HUES48 (cell line): Measurements from ENCODE around the gene OLFML3.
A peak's percentile ranks its signal among the peaks of the same experiment; 100 is the strongest.

Experiments used
- H3K27ac ChIP-seq: one replicate; pipeline ENCODE4 v1.7.0; 2013; ENCODE audit warnings: low read depth, low read length, inconsistent platforms
- H3K27me3 ChIP-seq: 2 replicates; pipeline ENCODE4 v1.6.1; 2013; ENCODE audit warnings: mild to moderate bottlenecking, low read length; ENCODE audit not compliant: control insufficient read depth, insufficient read depth
- H3K36me3 ChIP-seq: 2 replicates; pipeline ENCODE4 v1.6.1; 2013; ENCODE audit warnings: low read length; ENCODE audit not compliant: control insufficient read depth, insufficient read depth
- H3K4me1 ChIP-seq: 2 replicates; pipeline ENCODE4 v1.6.1; 2013; ENCODE audit warnings: mild to moderate bottlenecking, low read length; ENCODE audit not compliant: control insufficient read depth, insufficient read depth
- H3K4me3 ChIP-seq: 2 replicates; pipeline ENCODE4 v1.5.1; 2013; ENCODE audit warnings: mild to moderate bottlenecking, low read depth, low read length
- H3K9ac ChIP-seq: 2 replicates; pipeline ENCODE4 v1.6.1; 2013; ENCODE audit warnings: mild to moderate bottlenecking, low read depth, low read length, moderate library complexity
- H3K9me3 ChIP-seq: 2 replicates; pipeline ENCODE4 v1.6.1; 2013; ENCODE audit warnings: low read length; ENCODE audit not compliant: control insufficient read depth, insufficient read depth

Gene OLFML3, protein sequence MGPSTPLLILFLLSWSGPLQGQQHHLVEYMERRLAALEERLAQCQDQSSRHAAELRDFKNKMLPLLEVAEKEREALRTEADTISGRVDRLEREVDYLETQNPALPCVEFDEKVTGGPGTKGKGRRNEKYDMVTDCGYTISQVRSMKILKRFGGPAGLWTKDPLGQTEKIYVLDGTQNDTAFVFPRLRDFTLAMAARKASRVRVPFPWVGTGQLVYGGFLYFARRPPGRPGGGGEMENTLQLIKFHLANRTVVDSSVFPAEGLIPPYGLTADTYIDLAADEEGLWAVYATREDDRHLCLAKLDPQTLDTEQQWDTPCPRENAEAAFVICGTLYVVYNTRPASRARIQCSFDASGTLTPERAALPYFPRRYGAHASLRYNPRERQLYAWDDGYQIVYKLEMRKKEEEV

DNA sequence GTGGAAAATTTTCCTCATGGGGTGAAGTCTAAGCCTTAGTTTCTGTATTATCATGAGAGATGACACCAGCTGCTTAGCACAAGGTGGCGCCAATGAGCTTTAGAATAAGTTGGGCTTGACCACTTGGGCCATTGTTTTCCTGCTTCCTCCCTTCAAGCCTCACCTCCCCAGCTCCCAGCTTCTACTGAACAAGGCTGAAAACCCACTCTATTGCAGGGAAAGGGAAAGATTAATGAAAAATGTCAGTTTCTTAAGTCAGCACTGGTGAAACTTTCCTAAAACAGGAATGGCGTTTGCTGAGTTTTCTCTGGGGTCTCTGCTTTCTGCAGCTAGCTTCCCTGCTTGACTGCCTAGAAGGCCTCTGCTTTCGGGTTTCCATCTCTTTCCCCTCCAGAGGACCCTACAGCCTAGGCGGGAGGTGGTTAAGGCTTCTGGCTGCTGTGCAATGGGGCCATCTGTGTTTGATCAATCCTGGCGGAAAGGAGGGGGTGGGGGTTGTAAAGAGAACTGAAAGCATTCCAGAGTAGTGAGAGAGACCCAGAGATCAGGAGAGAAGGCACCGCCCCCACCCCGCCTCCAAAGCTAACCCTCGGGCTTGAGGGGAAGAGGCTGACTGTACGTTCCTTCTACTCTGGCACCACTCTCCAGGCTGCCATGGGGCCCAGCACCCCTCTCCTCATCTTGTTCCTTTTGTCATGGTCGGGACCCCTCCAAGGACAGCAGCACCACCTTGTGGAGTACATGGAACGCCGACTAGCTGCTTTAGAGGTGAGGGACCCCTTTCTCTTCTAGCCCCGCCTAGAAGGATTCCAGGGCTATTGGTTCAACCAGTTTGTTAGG lies at the start of gene OLFML3:
Gene OLFML3 (plus strand): TSS at position 612 of the 840 bp plus-strand sequence. CDS start 43 bp downstream, at position 655.
- no peaks in the 10 kb centered on the region for H3K9me3 ChIP-seq
- peak within 1 kb of the TSS; percentile 97 for H3K27ac ChIP-seq
- H3K4me3 ChIP-seq = peak within 1 kb of the TSS; percentile 41
- peaks cover 76% of the 10 kb centered on the region for H3K4me1 ChIP-seq
- no peaks in the 10 kb centered on the region for H3K27me3 ChIP-seq
- H3K36me3 ChIP-seq = peaks cover 21% of the 10 kb centered on the region
- peak within 1 kb of the TSS; percentile 75 for H3K9ac ChIP-seq

DNA sequence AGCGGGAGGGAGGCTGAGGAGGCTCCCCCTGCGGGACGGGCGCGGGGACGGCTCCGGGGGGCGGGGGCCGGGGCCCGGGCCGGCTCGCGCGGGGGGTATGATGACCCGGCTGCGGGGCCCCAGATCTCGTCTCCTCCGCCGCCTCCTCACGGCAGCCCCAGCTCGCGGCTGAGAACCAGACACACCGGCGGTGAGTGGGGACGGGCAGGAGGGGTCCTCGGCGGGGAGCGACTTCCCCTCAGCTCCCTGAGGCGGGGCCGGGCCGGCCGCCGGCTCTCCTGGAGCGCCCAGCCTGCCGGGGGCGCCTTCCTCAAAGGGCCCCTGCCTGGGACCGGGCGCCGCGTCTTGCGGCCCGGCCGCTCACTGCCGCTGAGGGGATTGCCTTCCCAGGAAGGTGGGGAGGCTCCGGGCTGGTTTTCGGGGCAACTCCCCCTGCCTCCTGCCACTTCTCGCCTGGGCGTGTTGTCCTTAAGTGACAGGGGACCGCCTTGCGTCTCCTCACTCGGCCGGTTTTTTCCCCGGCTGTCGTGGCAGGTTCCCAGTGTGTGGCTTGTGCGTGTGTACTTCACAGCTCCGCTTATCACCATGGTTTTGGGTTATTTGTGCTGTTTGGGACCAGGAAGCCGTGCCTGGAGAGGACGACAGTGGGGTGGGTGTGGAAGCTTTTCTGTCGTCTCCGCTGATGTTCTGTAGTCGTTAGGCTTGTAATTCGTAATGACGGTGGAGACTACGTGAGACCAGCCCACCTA lies 49.4 kb upstream of the OLFML3 start:
- Histone ChIP-seq H3K36me3 (no peaks in the 10 kb centered on the region), H3K4me3 (peak overlapping the region; percentile 96), H3K9ac (peak overlapping the region; percentile 67), H3K4me1 (peaks cover 17% of the 10 kb centered on the region), H3K27ac (peak overlapping the region; percentile 84), H3K9me3 (no peaks in the 10 kb centered on the region), H3K27me3 (no peaks in the 10 kb centered on the region)

DNA sequence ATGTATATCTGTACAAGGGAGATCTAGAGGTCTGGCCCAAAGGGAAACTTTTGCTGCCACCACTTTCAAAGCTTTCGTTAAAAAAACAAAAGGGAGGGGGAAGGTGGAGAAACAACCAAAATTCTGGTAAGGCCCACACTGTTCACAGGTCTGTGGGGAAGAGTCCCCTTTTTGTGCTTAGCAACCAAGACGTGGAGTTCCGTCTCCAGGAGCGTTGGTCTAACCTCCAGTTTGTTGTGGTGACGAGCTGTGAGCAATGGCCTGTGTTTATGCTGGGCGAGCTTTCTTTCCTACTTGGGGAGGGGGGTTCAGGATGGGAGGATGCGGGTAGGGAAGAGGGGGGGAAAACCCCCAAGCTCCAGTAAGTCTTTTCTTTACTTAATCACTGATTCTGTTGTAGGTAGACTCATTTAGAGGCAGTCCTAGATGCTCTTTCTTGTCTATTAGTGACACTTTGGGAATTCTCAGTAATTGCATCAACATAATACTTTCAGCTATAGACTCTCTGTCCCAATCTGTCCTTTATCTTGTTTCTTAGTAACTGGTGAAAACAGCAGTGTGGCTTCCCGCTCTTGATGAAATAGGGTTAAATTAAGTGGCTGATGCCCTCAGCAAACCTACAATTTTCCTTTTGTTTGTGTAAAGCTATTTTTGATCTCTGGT lies 48.6 kb upstream of the OLFML3 start:
- no peak overlapping the region for H3K9ac ChIP-seq
- peaks cover 18% of the 10 kb centered on the region for H3K4me1 ChIP-seq
- peak overlapping the region; percentile 96 for H3K4me3 ChIP-seq
- H3K36me3 ChIP-seq = no peaks in the 10 kb centered on the region
- no peaks in the 10 kb centered on the region for H3K27me3 ChIP-seq
- H3K9me3 ChIP-seq = no peaks in the 10 kb centered on the region
- H3K27ac ChIP-seq = peak overlapping the region; percentile 84

DNA sequence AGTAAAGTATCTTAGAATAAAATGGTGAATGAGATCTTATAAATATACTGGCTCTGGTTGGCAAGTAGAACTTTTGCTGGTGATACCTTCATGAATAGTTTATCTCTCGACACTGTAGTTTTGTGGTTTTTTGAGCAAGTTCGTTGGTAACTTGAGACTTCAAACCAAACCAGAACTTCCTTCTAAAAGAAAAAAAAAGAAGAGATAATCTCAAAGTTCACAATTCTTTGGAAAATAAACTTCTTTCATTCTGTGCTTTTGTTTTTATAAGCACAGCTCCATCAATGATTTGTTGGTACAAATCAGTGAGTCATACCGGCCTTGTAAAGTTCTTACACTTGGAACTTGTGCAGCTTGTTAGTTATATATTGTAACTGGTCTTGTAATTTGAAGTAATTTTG lies 47.8 kb upstream of the OLFML3 start:
- Histone ChIP-seq H3K4me3 (peak overlapping the region; percentile 96), H3K4me1 (peaks cover 23% of the 10 kb centered on the region), H3K9me3 (no peaks in the 10 kb centered on the region), H3K27me3 (no peaks in the 10 kb centered on the region), H3K9ac (no peak overlapping the region), H3K36me3 (no peaks in the 10 kb centered on the region), H3K27ac (no peak overlapping the region)

DNA sequence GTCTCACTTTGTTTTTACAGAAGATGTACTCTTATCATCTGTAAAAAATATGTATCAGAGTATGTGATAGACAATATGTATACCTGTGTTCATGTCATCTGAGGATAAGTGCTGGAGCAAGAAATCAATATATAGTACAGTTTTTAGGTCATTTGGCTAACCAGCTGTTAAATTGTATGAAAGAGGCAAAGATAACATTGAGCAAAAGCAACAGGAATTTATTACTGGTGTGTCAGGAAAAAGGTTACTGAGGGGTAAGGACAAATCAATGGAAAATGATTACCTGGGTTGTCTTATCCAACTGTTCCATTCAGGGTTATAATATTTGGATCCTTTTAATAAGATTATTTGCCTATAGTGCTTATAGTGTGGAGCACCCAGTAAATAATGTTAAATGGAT lies 45.3 kb upstream of the OLFML3 start:
- Histone ChIP-seq H3K27ac (no peak overlapping the region), H3K27me3 (no peaks in the 10 kb centered on the region), H3K9ac (no peak overlapping the region), H3K4me3 (no peak overlapping the region), H3K36me3 (no peaks in the 10 kb centered on the region), H3K9me3 (no peaks in the 10 kb centered on the region), H3K4me1 (peaks cover 33% of the 10 kb centered on the region)

DNA sequence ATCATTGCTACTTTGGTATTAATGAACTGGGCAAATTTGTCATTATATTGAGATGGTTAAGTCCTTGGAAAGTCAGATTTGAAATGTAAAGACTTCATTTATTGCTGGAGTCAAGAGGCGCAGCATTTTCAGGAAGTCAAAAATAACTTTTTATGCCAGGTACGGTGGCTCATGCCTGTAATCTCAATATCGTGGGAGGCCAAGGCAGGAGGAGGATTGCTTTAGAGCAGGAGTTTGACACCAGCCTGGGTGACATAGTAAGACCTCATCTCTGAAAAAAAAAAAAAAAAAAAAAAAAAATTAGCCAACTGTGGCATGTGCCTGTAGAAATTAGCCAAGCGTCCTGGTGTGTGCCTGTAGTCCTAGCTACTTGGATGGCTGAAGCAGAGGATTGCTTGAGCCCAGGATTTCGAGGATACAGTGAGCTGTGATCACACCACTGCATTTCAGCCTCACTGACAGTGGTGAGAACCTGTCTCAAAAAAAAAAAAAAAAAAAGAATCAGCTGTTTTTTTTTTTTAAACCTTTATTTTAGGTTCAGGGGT lies 44.7 kb upstream of the OLFML3 start:
- no peak overlapping the region for H3K9ac ChIP-seq
- peaks cover 33% of the 10 kb centered on the region for H3K4me1 ChIP-seq

DNA sequence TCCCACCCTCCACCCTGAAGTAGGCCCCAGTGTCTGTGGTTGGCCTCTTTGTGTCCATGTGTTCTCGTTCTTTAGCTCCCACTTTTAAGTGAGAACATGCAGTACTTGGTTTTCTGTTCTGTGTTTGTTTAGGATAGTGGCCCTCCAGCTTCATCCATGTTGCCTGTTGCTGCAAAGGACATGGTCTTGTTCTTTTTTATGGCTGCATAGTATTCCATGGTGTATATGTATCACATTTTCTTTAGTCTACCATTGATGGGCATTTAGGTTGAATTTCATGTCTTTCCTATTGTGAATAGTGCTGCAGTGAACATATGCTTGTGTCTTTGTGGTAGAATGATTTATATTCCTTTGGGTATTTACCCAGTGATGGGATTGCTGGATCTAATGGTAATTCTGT lies 44.1 kb upstream of the OLFML3 start:
- H3K4me3 ChIP-seq = no peak overlapping the region
- H3K4me1 ChIP-seq = peaks cover 33% of the 10 kb centered on the region
- no peaks in the 10 kb centered on the region for H3K9me3 ChIP-seq
- no peaks in the 10 kb centered on the region for H3K27me3 ChIP-seq
- no peak overlapping the region for H3K27ac ChIP-seq
- no peak overlapping the region for H3K9ac ChIP-seq
- 0 out of 2 replicates have a peak, but pooled peaks cover 2% of the 10 kb centered on the region for H3K36me3 ChIP-seq

More for the DNA sequence above, 44.7 kb upstream of the OLFML3 start:
- H3K27ac ChIP-seq = no peak overlapping the region
- no peaks in the 10 kb centered on the region for H3K27me3 ChIP-seq
- H3K36me3 ChIP-seq = no peaks in the 10 kb centered on the region
- H3K9me3 ChIP-seq = no peaks in the 10 kb centered on the region
- no peak overlapping the region for H3K4me3 ChIP-seq

DNA sequence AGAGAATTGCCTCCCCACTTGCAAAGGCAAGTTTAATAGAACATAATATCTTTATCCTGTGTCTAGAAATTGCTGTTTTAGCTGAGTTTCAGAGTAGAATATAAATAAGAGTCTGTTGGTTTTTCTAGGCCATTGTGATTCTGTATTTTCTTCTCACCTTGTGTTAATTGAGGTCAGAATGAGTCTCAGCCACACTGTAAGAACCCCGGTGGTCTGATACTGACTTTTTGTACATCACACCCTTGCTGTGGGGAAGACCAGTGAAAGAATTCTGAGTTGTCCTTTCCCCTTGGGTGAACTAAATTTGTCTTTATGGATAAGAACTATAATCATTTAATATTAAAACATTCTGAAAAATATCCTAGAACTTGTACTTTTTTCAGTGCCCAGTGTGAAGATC lies 43.3 kb upstream of the OLFML3 start:
- peaks cover 27% of the 10 kb centered on the region for H3K4me1 ChIP-seq
- H3K9ac ChIP-seq = no peak overlapping the region
- H3K9me3 ChIP-seq = no peaks in the 10 kb centered on the region
- H3K27me3 ChIP-seq = no peaks in the 10 kb centered on the region
- H3K27ac ChIP-seq = no peak overlapping the region
- H3K36me3 ChIP-seq = peaks cover 9% of the 10 kb centered on the region
- no peak overlapping the region for H3K4me3 ChIP-seq

DNA sequence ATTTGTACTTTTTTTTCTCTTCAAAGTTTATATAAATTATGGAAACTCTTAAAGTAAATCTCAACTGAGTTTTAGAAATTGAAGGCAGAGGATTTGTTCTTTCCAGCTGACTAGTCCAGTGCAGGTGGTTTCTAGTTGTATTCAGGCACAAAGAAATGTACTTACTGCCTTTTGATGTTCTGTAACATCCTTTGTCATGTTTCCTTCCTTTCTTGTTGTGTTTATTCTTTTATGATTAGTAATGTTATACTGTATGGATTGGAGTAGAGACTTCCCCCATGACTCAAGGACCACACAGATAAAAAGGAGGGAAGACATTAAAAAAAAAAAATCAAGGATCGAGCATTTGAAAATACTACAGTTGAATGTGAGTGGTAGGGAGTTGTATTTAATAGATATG lies 42.1 kb upstream of the OLFML3 start:
- peaks cover 17% of the 10 kb centered on the region; the same call in 1 of the 2 replicates for H3K4me1 ChIP-seq
- no peaks in the 10 kb centered on the region for H3K27me3 ChIP-seq
- no peaks in the 10 kb centered on the region for H3K9me3 ChIP-seq
- peaks cover 18% of the 10 kb centered on the region for H3K36me3 ChIP-seq
- no peak overlapping the region for H3K9ac ChIP-seq
- no peak overlapping the region for H3K4me3 ChIP-seq
- H3K27ac ChIP-seq = no peak overlapping the region

DNA sequence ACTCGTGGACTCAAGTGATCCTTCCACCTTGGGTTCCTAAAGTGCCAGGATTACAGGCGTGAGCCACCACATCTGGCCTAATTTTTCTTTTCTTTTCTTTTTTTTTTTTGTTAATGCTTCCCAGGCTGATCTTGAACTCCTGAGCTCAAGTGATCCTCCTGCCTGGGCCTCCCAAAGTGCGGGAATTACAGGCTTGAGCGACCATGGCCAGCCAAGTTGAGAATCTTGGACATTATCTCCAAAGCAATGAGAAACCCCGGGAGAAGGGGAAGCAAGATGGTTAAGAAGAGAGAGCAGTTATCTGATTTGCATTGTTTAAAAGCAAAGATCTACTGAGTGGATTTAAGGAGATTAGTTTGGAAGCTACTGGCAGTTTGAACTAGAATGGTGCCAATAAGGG lies 41.1 kb upstream of the OLFML3 start:
- Histone ChIP-seq H3K9ac (no peak overlapping the region), H3K9me3 (no peaks in the 10 kb centered on the region), H3K27me3 (no peaks in the 10 kb centered on the region), H3K36me3 (peaks cover 28% of the 10 kb centered on the region), H3K4me1 (peaks cover 16% of the 10 kb centered on the region; the same call in 1 of the 2 replicates), H3K27ac (no peak overlapping the region), H3K4me3 (no peak overlapping the region)
